Spleen (tissue), 11 donors: ENCODE data around the gene BHLHE40. TPM values are rescaled to one million over a fixed set of nuclear protein-coding genes. Genes with fewer than 3 reads are reported as not detected.

Source experiments
- DNase-seq: peaks from one replicate; pipeline ENCODE4 v3.0.0-alpha.2; 2020
- H3K27ac ChIP-seq, 8 donors: fragments of 200-600 bp; sonication (generic) in 7 of 8; 1 replicate in 4 of 8; 2 replicates in 4 of 8; pipeline versions ENCODE4 v1.5.0 to v1.8.0; 2016 to 2021; ENCODE audit warnings: inconsistent platforms in 4 of 8, mild to moderate bottlenecking in 4 of 8, moderate library complexity in 1 of 8
- H3K27me3 ChIP-seq, 7 donors: fragments of 200-600 bp; sonication (generic) in 6 of 7; replicated peaks in 1 of 7; 1 replicate in 4 of 7; 2 replicates in 3 of 7; pipeline versions ENCODE4 v1.5.0 to v1.8.0; 2016 to 2021; ENCODE audit warnings: inconsistent platforms in 3 of 7, mild to moderate bottlenecking in 1 of 7
- H3K36me3 ChIP-seq, 6 donors: fragments of 200-600 bp; sonication (generic) in 5 of 6; 1 replicate in 4 of 6; 2 replicates in 2 of 6; pipeline versions ENCODE4 v1.5.0 to v1.8.0; 2016 to 2021; ENCODE audit warnings: inconsistent platforms in 2 of 6
- H3K4me1 ChIP-seq, 6 donors: fragments of 200-600 bp; sonication (generic) in 5 of 6; 1 replicate in 3 of 6; 2 replicates in 3 of 6; pipeline versions ENCODE4 v1.5.0 to v1.8.0; 2016 to 2021; ENCODE audit warnings: inconsistent platforms in 3 of 6
- H3K4me3 ChIP-seq, 8 donors: fragments of 200-600 bp; sonication (generic) in 7 of 8; 1 replicate in 4 of 8; 2 replicates in 4 of 8; pipeline versions ENCODE4 v1.5.0 to v1.8.0; 2016 to 2021; ENCODE audit warnings: inconsistent platforms in 4 of 8, mild to moderate bottlenecking in 4 of 8, moderate library complexity in 2 of 8
- H3K9me3 ChIP-seq, 8 donors: fragments of 200-600 bp; sonication (generic) in 7 of 8; 1 replicate in 4 of 8; 2 replicates in 4 of 8; pipeline versions ENCODE4 v1.5.0 to v1.8.0; 2016 to 2021; ENCODE audit warnings: inconsistent platforms in 4 of 8
- CTCF ChIP-seq, 11 experiments: fragments of 200-600 bp in 7 of 11; fragments of 450-650 bp in 4 of 11; sonication (generic) in 4 of 11; IDR thresholded peaks in 8 of 11; conservative IDR thresholded peaks in 3 of 11; 1 replicate in 7 of 11; 2 replicates in 4 of 11; pipeline versions ENCODE4 v1.4.0 to v1.8.0; 2016 to 2021; ENCODE audit warnings: antibody characterized with exemption in 11 of 11, inconsistent platforms in 4 of 11, mild to moderate bottlenecking in 1 of 11
- POLR2A ChIP-seq, 3 donors: fragments of 450-650 bp; IDR thresholded peaks; one replicate each; pipeline ENCODE4 v1.5.1; 2017; ENCODE audit warnings: antibody characterized with exemption in 3 of 3, mild to moderate bottlenecking in 1 of 3
- POLR2AphosphoS5 ChIP-seq, 3 donors: sonication (generic); formaldehyde crosslinking; IDR thresholded peaks; one replicate each; pipeline ENCODE4 v1.5.1; 2017; ENCODE audit warnings: antibody characterized with exemption in 3 of 3
- WGBS, 5 donors: extraction: QIAGEN DNeasy Blood & Tissue Kit in 3 of 5; methylation state at CpG; one replicate each; pipeline versions ENCODE4 v1.1.5 to v1.1.7; 2013 to 2018; 5-methylcytosine and 5-hydroxymethylcytosine counted together
- intact Hi-C: fragments of 100-400 bp; cut with DNase I; formaldehyde crosslinking; loops from one replicate; pipeline ENCODE4 v1.15.0; 2023; ENCODE audit warnings: low total_unique reads
- polyA plus RNA-seq, 3 donors: library from polyadenylated mRNA; stranded (reverse); fragments of 200-250 nt; gene quantifications; one replicate each; pipeline ENCODE4 v1.2.1, GENCODE V29; 2013
- total RNA-seq, 7 donors: library from RNA; depleted of rRNA in 3 of 7; stranded (reverse); fragments of >200 nt in 3 of 7; fragmentation: NEBNext Ultra II Directional in 4 of 7; extraction: Animal tissue kit (Norgen Biotek cat#: 25700) in 4 of 7; gene quantifications; one replicate each; pipeline versions ENCODE4 v1.1.0 to v1.2.1, GENCODE V29; 2016 to 2021
- donor health status: healthy with polysubstance abuse.
- donor health status: DM: no; HTN: no; CAD: no; lungs with moderate emphysema.
- donor health status: DM: no; HTN: no; CAD: no.
- donor health status: Bipolar disorder and iron deficiency.
- donor health status: healthy.
- donor health status: DM: no; HTN: no; CAD: no.
- donor health status: DM: yes; HTN: yes; CAD: no.

Gene BHLHE40
- total and polyA plus RNA-seq, 10 donors = 11.8 to 108 (median 30.0) TPM

DNA sequence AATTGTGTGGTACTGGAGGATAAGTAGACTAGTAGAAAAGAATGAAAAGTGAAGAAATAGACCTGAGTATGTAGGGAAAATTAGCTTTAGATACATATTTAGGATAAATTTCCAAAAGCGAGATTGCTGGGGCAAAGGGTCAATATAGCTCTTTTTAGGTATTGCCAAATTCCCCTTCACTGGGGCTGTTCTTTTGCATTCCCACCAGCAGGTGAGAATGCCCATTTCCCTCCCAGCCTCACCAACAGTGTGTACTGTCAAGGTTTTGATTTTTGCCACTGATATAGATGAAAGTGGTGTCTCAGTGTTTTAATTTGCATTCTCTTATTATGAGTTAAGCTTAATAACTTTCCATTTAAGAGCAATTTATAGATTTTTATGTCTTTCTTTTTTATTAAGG is 35.7 kb upstream of the BHLHE40 start:
- TF ChIP-seq POLR2AphosphoS5 (IDR thresholded peaks at IDR 0.05) = no peak
- no peak for TF ChIP-seq CTCF (IDR thresholded peaks at IDR 0.05 in 8 of 11, conservative IDR thresholded peaks at IDR 0.05 in 3 of 11)
- TF ChIP-seq POLR2A (IDR thresholded peaks at IDR 0.05) = no peak
- H3K27ac ChIP-seq = no peak overlapping the region
- no peaks in the 10 kb centered on the region for H3K9me3 ChIP-seq
- intact Hi-C loops = no loop called here
- 72 to 100% (median 95%) methylated on average over 1 of the region's 1 CpG for WGBS, 5 donors
- no peak overlapping the region for H3K4me3 ChIP-seq
- no peaks in the 10 kb centered on the region for H3K36me3 ChIP-seq
- no peaks in the 10 kb centered on the region for H3K27me3 ChIP-seq
- no peak for DNase-seq
- H3K4me1 ChIP-seq = no peaks in the 10 kb centered on the region

DNA sequence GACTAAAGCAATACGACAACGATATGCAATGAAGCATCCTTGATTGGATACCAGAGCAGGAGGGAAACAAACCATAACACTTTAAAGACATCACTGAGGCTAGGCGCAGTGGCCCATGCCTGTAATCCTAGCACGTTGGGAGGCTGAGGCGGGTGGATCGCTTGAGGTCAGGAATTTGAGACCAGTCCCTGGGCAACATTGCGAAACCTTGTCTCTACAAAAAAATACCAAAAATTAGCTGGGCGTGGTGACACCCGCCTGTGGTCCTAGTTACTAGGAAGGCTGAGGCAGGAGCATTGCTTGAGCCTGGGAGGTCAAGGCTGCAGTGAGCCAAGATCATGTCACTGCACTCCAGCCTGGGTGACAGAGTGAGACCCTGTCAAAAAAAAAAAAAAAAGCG is 33.9 kb upstream of the BHLHE40 start:
- TF ChIP-seq POLR2AphosphoS5 (IDR thresholded peaks at IDR 0.05) (no peak), CTCF (IDR thresholded peaks at IDR 0.05 in 8 of 11, conservative IDR thresholded peaks at IDR 0.05 in 3 of 11) (no peak), POLR2A (IDR thresholded peaks at IDR 0.05) (no peak)
- Histone ChIP-seq H3K4me1 (peaks cover 0 to 6% (median 0%) of the 10 kb centered on the region in 6 donors), H3K9me3 (no peaks in the 10 kb centered on the region), H3K36me3 (no peaks in the 10 kb centered on the region), H3K27me3 (no peaks in the 10 kb centered on the region), H3K4me3 (no peak overlapping the region), H3K27ac (no peak overlapping the region)
- no peak for DNase-seq
- intact Hi-C loops = no loop called here
- WGBS, 5 donors = 90 to 96% (median 94%) methylated on average over 10 of the region's 10 CpGs

DNA sequence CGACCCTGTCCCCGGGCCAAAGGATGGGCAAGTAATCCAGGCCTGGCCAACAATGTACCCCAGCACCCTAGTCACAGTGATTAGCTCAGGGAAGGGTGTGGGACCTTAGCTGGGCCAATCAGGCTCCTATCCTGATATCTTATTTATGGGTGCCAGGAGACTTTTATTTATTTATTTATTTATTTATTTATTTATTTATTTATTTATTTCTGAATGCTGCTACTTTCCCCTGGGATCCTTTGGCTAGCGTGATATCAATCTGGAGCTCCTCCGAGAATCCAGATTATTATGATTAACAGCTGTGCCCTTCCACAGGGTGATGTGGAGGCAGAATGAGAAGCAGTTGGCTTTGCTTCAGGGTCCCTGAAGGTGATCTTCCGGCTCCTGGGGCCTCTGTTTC is 32.2 kb upstream of the BHLHE40 start:
- WGBS, 5 donors = 93 to 97% (median 94%) methylated on average over 5 of the region's 5 CpGs
- Histone ChIP-seq H3K9me3 (no peaks in the 10 kb centered on the region), H3K36me3 (no peaks in the 10 kb centered on the region), H3K27me3 (no peaks in the 10 kb centered on the region), H3K4me3 (no peak overlapping the region), H3K27ac (no peak overlapping the region), H3K4me1 (peaks cover 0 to 12% (median 0%) of the 10 kb centered on the region in 6 donors)
- DNase-seq = no peak
- intact Hi-C loops = no loop called here
- no peak for TF ChIP-seq POLR2A (IDR thresholded peaks at IDR 0.05)
- TF ChIP-seq POLR2AphosphoS5 (IDR thresholded peaks at IDR 0.05) = no peak
- no peak for TF ChIP-seq CTCF (IDR thresholded peaks at IDR 0.05 in 8 of 11, conservative IDR thresholded peaks at IDR 0.05 in 3 of 11)

- no peak overlapping the region for H3K4me3 ChIP-seq
- no peaks in the 10 kb centered on the region for H3K9me3 ChIP-seq
- no peak overlapping the region for H3K27ac ChIP-seq
- H3K27me3 ChIP-seq = no peaks in the 10 kb centered on the region
- no peaks in the 10 kb centered on the region for H3K36me3 ChIP-seq
- H3K4me1 ChIP-seq = peaks cover 0 to 12% (median 0%) of the 10 kb centered on the region in 6 donors
- intact Hi-C loops = no loop called here
- WGBS, 5 donors = 87 to 96% (median 92%) methylated on average over 4 of the region's 4 CpGs
- no peak for DNase-seq
- no peak for TF ChIP-seq POLR2AphosphoS5 (IDR thresholded peaks at IDR 0.05)
Observed at GRCh38 chr3:4948395-4948794, 30.8 kb upstream of the BHLHE40 start.

- Histone ChIP-seq H3K4me1 (peaks cover 0 to 12% (median 0%) of the 10 kb centered on the region in 6 donors), H3K36me3 (no peaks in the 10 kb centered on the region), H3K27ac (no peak overlapping the region), H3K4me3 (no peak overlapping the region), H3K9me3 (no peaks in the 10 kb centered on the region), H3K27me3 (no peaks in the 10 kb centered on the region)
- no peak for TF ChIP-seq CTCF (IDR thresholded peaks at IDR 0.05 in 8 of 11, conservative IDR thresholded peaks at IDR 0.05 in 3 of 11)
- 85 to 100% (median 93%) methylated on average over 2 of the region's 2 CpGs for WGBS, 5 donors
- intact Hi-C loops = no loop called here
- no peak for DNase-seq
Observed at GRCh38 chr3:4949004-4949403, 30.2 kb upstream of the BHLHE40 start.
